GM12891 (cell line): ENCODE results near the gene EMC10.

Source experiments
- PAX5 ChIP-seq: IDR thresholded peaks from 2 replicates; pipeline ENCODE4 v1.6.1; 2011; ENCODE audit warnings: low read length, moderate library complexity, mild to moderate bottlenecking; ENCODE audit not compliant: insufficient read depth, severe bottlenecking
- POLR2A ChIP-seq: IDR thresholded peaks from 2 replicates; pipeline ENCODE4 v1.6.1; 2011; ENCODE audit warnings: low read depth, low read length, control low read depth
- POLR2AphosphoS5 ChIP-seq: IDR thresholded peaks from 2 replicates; pipeline ENCODE4 v1.6.1; 2011; ENCODE audit warnings: low read depth, low read length, control low read depth
- POU2F2 ChIP-seq: IDR thresholded peaks from 2 replicates; pipeline ENCODE4 v1.6.1; 2011; ENCODE audit warnings: low read depth, mild to moderate bottlenecking, control low read depth, low read length, moderate library complexity
- TAF1 ChIP-seq: IDR thresholded peaks from 2 replicates; pipeline ENCODE4 v1.6.1; 2011; ENCODE audit warnings: low read depth, low read length, control low read depth

DNA sequence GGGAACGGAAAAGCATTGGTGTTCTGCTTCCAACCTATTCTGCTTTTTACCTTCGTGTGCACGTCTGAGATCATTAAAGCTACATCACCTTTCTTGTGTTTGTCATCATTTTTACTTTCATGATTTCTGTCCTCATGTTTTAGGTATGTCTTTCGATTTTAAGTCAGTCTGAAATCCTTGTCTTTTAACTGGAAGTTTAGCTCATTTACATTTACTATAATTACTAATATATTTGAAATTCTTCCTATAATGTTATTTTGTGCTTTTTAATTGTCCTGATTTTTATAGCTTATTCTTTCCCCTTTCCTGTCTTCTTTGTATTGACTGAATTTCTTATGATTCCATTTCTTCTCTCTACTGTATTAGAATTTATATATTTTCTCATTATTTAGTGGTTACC lies 56.6 kb downstream of the EMC10 start:
- TF ChIP-seq POLR2AphosphoS5, result no peak
- TF ChIP-seq POLR2A, result no peak
- no peak for TF ChIP-seq TAF1
- TF ChIP-seq PAX5, result no peak
- TF ChIP-seq POU2F2, result no peak
